ENCODE measurements around the gene MIGA2. TPM values are rescaled to one million over a fixed set of nuclear protein-coding genes. Genes with fewer than 3 reads are reported as not detected.

Gene MIGA2
- total RNA-seq, 1 experiment from 2014 or later, result 28.6 TPM

GRCh38 chr9:129093602-129094386, 57.4 kb downstream of the MIGA2 start:
- intact Hi-C loops (cut with micrococcal nuclease), result no loop called here
- no peak for DNase-seq (ENCODE audit: unreplicated experiment)
- no peaks in the 10 kb centered on the region for H3K27me3 Mint-ChIP-seq (ENCODE audit: insufficient read depth, unreplicated experiment)
- no peaks in the 10 kb centered on the region for H3K4me1 Mint-ChIP-seq (ENCODE audit: insufficient read depth, unreplicated experiment)
- H3K9me3 Mint-ChIP-seq (ENCODE audit: unreplicated experiment), result no peaks in the 10 kb centered on the region
- CTCF ChIA-PET, result interaction anchor here (0.9 kb wide), 1 partner anchor 9 kb away, joined by 5 read pairs; no protein-coding TSS in a partner anchor
- POLR2A ChIA-PET, result no interaction called here
- no peak overlapping the region for H3K4me3 Mint-ChIP-seq (ENCODE audit: unreplicated experiment)
- TF ChIP-seq CTCF (IDR thresholded peaks at IDR 0.05; ENCODE audit: unreplicated experiment), result no peak
- no TSS peak for BruUV-seq (replicated peaks)
- no peak overlapping the region for H3K27ac Mint-ChIP-seq (ENCODE audit: low read depth, unreplicated experiment)
- H3K36me3 Mint-ChIP-seq (ENCODE audit: insufficient read depth, unreplicated experiment), result peaks cover 11% of the 10 kb centered on the region

- ChIA-PET CTCF (interaction anchor here (0.7 to 0.9 kb wide), 2 partner anchors 8 to 11 kb away, joined by 3 to 5 read pairs; no protein-coding TSS in a partner anchor), POLR2A (interaction anchor here (0.6 kb wide), 1 partner anchor 15 kb away, joined by 3 read pairs; no protein-coding TSS in a partner anchor)
- H3K9me3 Mint-ChIP-seq (ENCODE audit: unreplicated experiment), result no peaks in the 10 kb centered on the region
- H3K27ac Mint-ChIP-seq (ENCODE audit: low read depth, unreplicated experiment), result no peak overlapping the region
- BruUV-seq (replicated peaks), result no TSS peak
- intact Hi-C loops (cut with micrococcal nuclease), result no loop called here
- no peak overlapping the region for H3K4me3 Mint-ChIP-seq (ENCODE audit: unreplicated experiment)
- H3K4me1 Mint-ChIP-seq (ENCODE audit: insufficient read depth, unreplicated experiment), result no peaks in the 10 kb centered on the region
- TF ChIP-seq CTCF (IDR thresholded peaks at IDR 0.05; ENCODE audit: unreplicated experiment), result no peak
- no peak for DNase-seq (ENCODE audit: unreplicated experiment)
- H3K36me3 Mint-ChIP-seq (ENCODE audit: insufficient read depth, unreplicated experiment), result peaks cover 5% of the 10 kb centered on the region
- no peaks in the 10 kb centered on the region for H3K27me3 Mint-ChIP-seq (ENCODE audit: insufficient read depth, unreplicated experiment)
Measured at GRCh38 chr9:129094387-129095169, 58.2 kb downstream of the MIGA2 start.

GRCh38 chr9:129095170-129095667, 58.8 kb downstream of the MIGA2 start:
- no peaks in the 10 kb centered on the region for H3K36me3 Mint-ChIP-seq (ENCODE audit: insufficient read depth, unreplicated experiment)
- intact Hi-C loops (cut with micrococcal nuclease), result no loop called here
- POLR2A ChIA-PET, result no interaction called here
- no peaks in the 10 kb centered on the region for H3K9me3 Mint-ChIP-seq (ENCODE audit: unreplicated experiment)
- no TSS peak for BruUV-seq (replicated peaks)
- CTCF ChIA-PET, result no interaction called here
- H3K27me3 Mint-ChIP-seq (ENCODE audit: insufficient read depth, unreplicated experiment), result no peaks in the 10 kb centered on the region
- H3K4me1 Mint-ChIP-seq (ENCODE audit: insufficient read depth, unreplicated experiment), result no peaks in the 10 kb centered on the region
- TF ChIP-seq CTCF (IDR thresholded peaks at IDR 0.05; ENCODE audit: unreplicated experiment), result no peak
- no peak overlapping the region for H3K27ac Mint-ChIP-seq (ENCODE audit: low read depth, unreplicated experiment)
- no peak for DNase-seq (ENCODE audit: unreplicated experiment)
- H3K4me3 Mint-ChIP-seq (ENCODE audit: unreplicated experiment), result no peak overlapping the region

- no peak for TF ChIP-seq CTCF (IDR thresholded peaks at IDR 0.05; ENCODE audit: unreplicated experiment)
- Mint-ChIP-seq H3K36me3 (ENCODE audit: insufficient read depth, unreplicated experiment) (no peaks in the 10 kb centered on the region), H3K27ac (ENCODE audit: low read depth, unreplicated experiment) (no peak overlapping the region), H3K9me3 (ENCODE audit: unreplicated experiment) (no peaks in the 10 kb centered on the region), H3K27me3 (ENCODE audit: insufficient read depth, unreplicated experiment) (no peaks in the 10 kb centered on the region), H3K4me3 (ENCODE audit: unreplicated experiment) (no peak overlapping the region), H3K4me1 (ENCODE audit: insufficient read depth, unreplicated experiment) (no peaks in the 10 kb centered on the region)
- DNase-seq (ENCODE audit: unreplicated experiment), result no peak
- no TSS peak for BruUV-seq (replicated peaks)
- ChIA-PET POLR2A (no interaction called here), CTCF (no interaction called here)
- intact Hi-C loops (cut with micrococcal nuclease), result no loop called here
Measured at GRCh38 chr9:129095908-129096307, 59.5 kb downstream of the MIGA2 start.

All from MCF 10A (cell line).